GM12878 (cell line): Measurements from ENCODE around the gene NT5C. TPM values are rescaled to one million over a fixed set of nuclear protein-coding genes. Genes with fewer than 3 reads are reported as not detected.

Experiments used
- ASH2L ChIP-seq: fragments of 300-600, 200-600 bp; sonication (generic); IDR thresholded peaks from 2 replicates; pipeline ENCODE4 v1.6.1; 2017; ENCODE audit warnings: low read depth, mild to moderate bottlenecking, borderline replicate concordance
- ATF2 ChIP-seq: IDR thresholded peaks from 2 replicates; pipeline ENCODE4 v1.6.1; 2012; ENCODE audit warnings: low read length, inconsistent platforms
- BCL11A ChIP-seq: IDR thresholded peaks from 2 replicates; pipeline ENCODE4 v1.6.1; 2011; ENCODE audit warnings: low read depth, low read length
- BHLHE40 ChIP-seq, 2 experiments: fragments of 450-650 bp in 1 of 2; IDR thresholded peaks; 2 replicates each; pipeline ENCODE4 v1.6.1; 2011 to 2017; ENCODE audit warnings: low read depth in 2 of 2, borderline replicate concordance in 1 of 2, improper control_type of control experiment in 1 of 2, low read length in 1 of 2, mild to moderate bottlenecking in 1 of 2
- CBFB ChIP-seq: IDR thresholded peaks from 2 replicates; pipeline ENCODE4 v1.6.1; 2016; ENCODE audit warnings: antibody characterized with exemption, low read depth
- CEBPB ChIP-seq, 2 experiments: fragments of 150-350 bp in 1 of 2; IDR thresholded peaks; 2 replicates each; pipeline ENCODE4 v1.6.1; 2012 to 2014; ENCODE audit warnings: low read depth in 2 of 2, low read length in 2 of 2, borderline replicate concordance in 1 of 2, inconsistent platforms in 1 of 2
- CHD1 ChIP-seq: IDR thresholded peaks from 2 replicates; pipeline ENCODE4 v1.6.1; 2012; ENCODE audit warnings: low read depth, low read length, improper control_type of control experiment
- EGR1 ChIP-seq, 2 experiments: IDR thresholded peaks; 1 replicate in 1 of 2; 2 replicates in 1 of 2; pipeline ENCODE4 v1.6.1; 2011 to 2012; ENCODE audit warnings: low read depth in 2 of 2, low read length in 2 of 2, borderline replicate concordance in 1 of 2, mild to moderate bottlenecking in 1 of 2, moderate library complexity in 1 of 2
- ELK1 ChIP-seq: IDR thresholded peaks from 2 replicates; pipeline ENCODE4 v1.6.1; 2012; ENCODE audit warnings: low read depth, low read length, improper control_type of control experiment
- ESRRA ChIP-seq: IDR thresholded peaks from 2 replicates; pipeline ENCODE4 v1.6.1; 2012; ENCODE audit warnings: mild to moderate bottlenecking, low read length, improper control_type of control experiment
- EZH2 ChIP-seq: IDR thresholded peaks from 2 replicates; pipeline ENCODE4 v1.6.1; 2012; ENCODE audit warnings: low read depth, mild to moderate bottlenecking, control low read depth, inconsistent platforms, low read length, borderline replicate concordance; ENCODE audit not compliant: control insufficient read depth
- IKZF2 ChIP-seq, 2 experiments: fragments of 450-650 bp; IDR thresholded peaks; 2 replicates each; pipeline ENCODE4 v1.6.1; 2017; ENCODE audit warnings: mild to moderate bottlenecking in 2 of 2, moderate library complexity in 2 of 2
- KLF5 ChIP-seq: fragments of 450-650 bp; IDR thresholded peaks from 2 replicates; pipeline ENCODE4 v1.6.1; 2014; ENCODE audit warnings: mild to moderate bottlenecking; ENCODE audit not compliant: partially characterized antibody
- NFXL1 ChIP-seq: fragments of 450-650 bp; IDR thresholded peaks from 2 replicates; pipeline ENCODE4 v1.6.1; 2017; ENCODE audit warnings: antibody characterized with exemption, mild to moderate bottlenecking, borderline replicate concordance
- PML ChIP-seq: IDR thresholded peaks from 2 replicates; pipeline ENCODE4 v1.6.1; 2012; ENCODE audit warnings: low read length, inconsistent platforms
- RAD21 ChIP-seq: IDR thresholded peaks from 2 replicates; pipeline ENCODE4 v1.6.1; 2011; ENCODE audit warnings: mild to moderate bottlenecking, low read depth, low read length, moderate library complexity; ENCODE audit not compliant: insufficient read depth
- RBBP5 ChIP-seq: fragments of 200-600 bp; sonication (generic); conservative IDR thresholded peaks from 2 replicates; pipeline ENCODE4 v1.6.1; 2016
- RCOR1 ChIP-seq: conservative IDR thresholded peaks from 2 replicates; pipeline ENCODE4 v1.6.1; 2012; ENCODE audit warnings: low read depth, low read length, improper control_type of control experiment
- RELA ChIP-seq: fragments of 450-650 bp; IDR thresholded peaks from 2 replicates; pipeline ENCODE4 v1.8.0; 2014; ENCODE audit warnings: borderline replicate concordance; ENCODE audit not compliant: partially characterized antibody
- RFX5 ChIP-seq: IDR thresholded peaks from 2 replicates; pipeline ENCODE4 v1.6.1; 2011; ENCODE audit warnings: low read depth, low read length, improper control_type of control experiment
- SIX5 ChIP-seq: IDR thresholded peaks from 2 replicates; pipeline ENCODE4 v1.6.1; 2011; ENCODE audit warnings: mild to moderate bottlenecking, low read depth, low read length, moderate library complexity; ENCODE audit not compliant: severe bottlenecking
- SPI1 ChIP-seq: IDR thresholded peaks from 2 replicates; pipeline ENCODE4 v1.6.1; 2011; ENCODE audit warnings: low read depth, mild to moderate bottlenecking, low read length, moderate library complexity, borderline replicate concordance; ENCODE audit not compliant: insufficient read depth
- SREBF2 ChIP-seq: IDR thresholded peaks from 2 replicates; pipeline ENCODE4 v1.6.1; 2012; ENCODE audit warnings: mild to moderate bottlenecking, low read length
- TBL1XR1 ChIP-seq: IDR thresholded peaks from 2 replicates; pipeline ENCODE4 v1.6.1; 2012; ENCODE audit warnings: low read depth, low read length, improper control_type of control experiment
- ZBTB40 ChIP-seq: fragments of 450-650 bp; IDR thresholded peaks from 2 replicates; pipeline ENCODE4 v1.6.1; 2016; ENCODE audit warnings: mild to moderate bottlenecking, moderate library complexity, borderline replicate concordance
- polyA plus RNA-seq, 11 experiments: library from polyadenylated mRNA; depleted of rRNA in 4 of 11; unstranded in 6 of 11; stranded (reverse) in 5 of 11; fragments of >200 nt; fragmentation: Nextera tagmentation in 4 of 11; fragmentation: Illumina TruSeq in 1 of 11; extraction: Ambion mirVana in 4 of 11; extraction: Trizol in 1 of 11; gene quantifications; 1 replicate in 1 of 11; 2 replicates in 10 of 11; pipeline versions ENCODE4 v1.2.1 to v1.2.3, GENCODE V29; 2011 to 2016; ENCODE audit warnings: inconsistent platforms in 2 of 11, missing spikeins in 2 of 11, low read depth in 1 of 11
- total RNA-seq, 4 experiments: library from RNA; depleted of rRNA in 3 of 4; stranded (reverse); fragments of >200 nt in 3 of 4; fragmentation: Illumina TruSeq in 1 of 4; extraction: Trizol in 1 of 4; gene quantifications; 2 replicates each; pipeline versions ENCODE4 v1.2.1 to v1.2.3, GENCODE V29; 2013 to 2021

The NT5C gene
- total and polyA plus RNA-seq, 10 of the 15 experiments (the other 5 are each of a cell fraction or from before 2014, with no cell fraction given) = 3.7 to 158 (median 63.9) TPM

GRCh38 chr17:75131278-75132017 lies at the start of gene NT5C (continued):
- peak; percentile 82 for TF ChIP-seq ELK1
- no peak for TF ChIP-seq SREBF2
- no peak for TF ChIP-seq BCL11A
- peak; percentile 66 for TF ChIP-seq KLF5
- TF ChIP-seq ESRRA = no peak
- TF ChIP-seq SIX5 = no peak
- no peak; the same call in 1 of the 2 replicates for TF ChIP-seq TBL1XR1
- no peak for TF ChIP-seq NFXL1
- TF ChIP-seq PML = peak; percentile 63; the same call in 1 of the 2 replicates
- no peak; the same call in 1 of the 2 replicates for TF ChIP-seq CHD1
- peak; percentile 36; the same call in 1 of the 2 replicates for TF ChIP-seq ASH2L
- TF ChIP-seq SPI1 = no peak
- TF ChIP-seq RELA = peak; percentile 68
- no peak for TF ChIP-seq RCOR1
- TF ChIP-seq ATF2 = no peak
- TF ChIP-seq CBFB = peak; percentile 55
- no peak for TF ChIP-seq EZH2
- TF ChIP-seq IKZF2 (IDR thresholded peaks at IDR 0.05) = no peak
- TF ChIP-seq EGR1 (IDR thresholded peaks at IDR 0.05; ENCODE audit: borderline replicate concordance in 1 of 2, low read depth in 2 of 2, low read length in 2 of 2) = no peak
- no peak for TF ChIP-seq RBBP5
- TF ChIP-seq BHLHE40 (IDR thresholded peaks at IDR 0.05; ENCODE audit: borderline replicate concordance in 1 of 2, low read depth in 2 of 2, low read length in 1 of 2) = peak; percentile 98 to 100
- no peak; the same call in 1 of the 2 replicates for TF ChIP-seq ZBTB40
- no peak for TF ChIP-seq RFX5
- TF ChIP-seq RAD21 = peak; percentile 34; the same call in 1 of the 2 replicates
- TF ChIP-seq CEBPB (IDR thresholded peaks at IDR 0.05; ENCODE audit: borderline replicate concordance in 1 of 2, low read depth in 2 of 2, low read length in 2 of 2) = no peak
